ENCODE data around the gene CERS4.
"Not testable (repeated sequence)": the region's sequence is repeated elsewhere in the genome, so short reads cannot be mapped to it uniquely, and the experiment has no call there.

CERS4 gene

DNA sequence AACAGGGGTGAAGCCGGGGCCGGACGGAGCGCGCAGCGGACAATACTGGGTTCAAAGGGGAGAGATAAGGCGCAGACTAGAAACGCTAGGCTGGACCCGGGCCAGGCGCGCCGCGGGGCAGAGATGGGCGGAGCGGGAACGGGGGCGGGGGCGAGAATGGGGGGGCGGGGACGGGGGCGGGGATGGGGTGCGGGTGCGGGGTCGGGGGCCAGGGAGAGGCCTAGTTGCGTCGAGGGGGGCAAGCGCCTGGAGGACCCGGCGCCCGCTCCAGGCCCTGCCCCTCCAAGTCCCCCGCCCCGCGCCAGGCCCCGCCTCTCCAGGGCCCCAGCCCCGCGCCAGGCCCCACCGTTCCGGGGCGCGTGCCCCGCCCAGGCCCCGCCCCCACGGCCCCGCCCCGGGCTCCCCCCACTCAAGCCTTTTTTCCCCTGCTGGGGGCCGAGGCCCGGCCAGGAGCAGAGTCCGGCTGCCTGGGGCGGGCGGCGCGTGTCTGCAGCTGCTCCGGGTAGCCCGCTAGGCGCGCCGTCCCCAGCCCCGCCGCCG lies at the start of gene CERS4:
Gene CERS4 (plus strand): TSS at position 449 of the 540 bp plus-strand sequence. CDS start 41,707 bp downstream, outside the sequence.
- in situ Hi-C loops (cut with MboI; ENCODE audit: low sequenced_read_pairs): no loop called here

DNA sequence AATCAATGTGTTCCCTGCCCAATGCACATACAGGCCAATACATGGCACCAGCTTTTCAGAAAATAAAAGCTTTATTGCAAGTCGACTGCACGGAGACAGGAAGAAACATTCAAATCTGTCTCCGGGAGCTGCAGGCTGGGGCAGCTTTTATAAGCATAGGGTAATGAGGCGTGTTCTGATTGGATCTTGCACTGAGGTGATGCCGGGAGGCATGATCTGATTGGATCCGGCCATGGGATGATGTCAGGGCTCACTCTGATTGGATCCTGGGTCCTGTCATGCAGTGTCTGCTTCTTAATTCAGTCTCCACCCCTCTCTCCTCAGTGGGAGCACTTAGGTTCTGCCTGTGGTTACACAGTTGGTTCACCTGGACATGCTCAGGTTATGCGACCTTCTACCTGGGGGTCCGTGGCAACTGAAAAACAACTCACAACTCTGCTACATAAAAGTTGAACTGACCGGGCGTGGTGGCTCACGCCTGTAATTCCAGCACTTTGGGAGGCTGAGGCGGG lies 48.0 kb upstream of the CERS4 start:
- in situ Hi-C loops (cut with MboI; ENCODE audit: low sequenced_read_pairs): no loop called here

GRCh38 chr19:8163759-8164158 lies 45.4 kb upstream of the CERS4 start:
- in situ Hi-C loops (cut with MboI; ENCODE audit: low sequenced_read_pairs): no loop called here

- in situ Hi-C loops (cut with MboI; ENCODE audit: low sequenced_read_pairs): no loop called here
Measured at GRCh38 chr19:8167985-8168384, 41.2 kb upstream of the CERS4 start.

DNA sequence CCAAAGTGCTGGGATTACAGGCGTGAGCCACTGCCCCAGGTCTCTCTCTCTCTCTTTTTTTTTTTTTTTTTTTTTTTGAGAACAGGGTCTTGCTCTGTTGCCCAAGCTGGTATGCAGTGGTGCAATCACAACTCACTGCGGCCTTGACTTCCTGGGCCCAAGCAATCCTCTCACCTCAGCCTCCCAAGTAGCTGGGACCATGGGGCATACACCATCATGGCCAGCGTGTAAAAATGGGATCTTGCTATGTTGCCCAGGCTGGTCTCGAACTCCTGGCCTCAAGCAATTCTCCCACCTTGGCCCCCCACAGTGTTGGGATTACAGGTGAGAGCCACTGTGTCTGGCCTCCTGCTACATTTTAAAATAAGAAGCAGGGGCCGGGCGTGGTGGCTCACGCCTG lies 40.6 kb upstream of the CERS4 start:
- in situ Hi-C loops (cut with MboI; ENCODE audit: low sequenced_read_pairs): no loop called here

GRCh38 chr19:8174706-8175105 lies 34.5 kb upstream of the CERS4 start:
- in situ Hi-C loops (cut with MboI; ENCODE audit: low sequenced_read_pairs): no loop called here

DNA sequence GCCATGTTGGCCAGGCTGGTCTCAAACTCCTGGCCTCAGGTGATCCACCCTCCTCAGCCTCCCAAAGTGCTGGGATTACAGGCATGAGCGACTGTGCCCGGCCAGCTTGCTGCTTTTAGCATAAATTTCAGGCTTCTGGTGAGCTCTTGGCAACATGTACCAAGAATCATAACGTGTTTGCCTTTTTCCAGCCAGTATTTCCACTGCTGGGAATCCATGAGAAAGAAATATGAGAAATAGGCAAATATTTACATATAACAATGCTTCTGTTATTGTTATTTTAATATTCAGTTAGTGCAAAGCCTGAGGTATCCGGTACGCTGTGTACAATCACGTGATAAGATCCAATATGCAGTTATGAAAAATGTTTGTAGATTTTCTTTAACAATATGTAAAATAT lies 29.2 kb upstream of the CERS4 start:
- in situ Hi-C loops (cut with MboI; ENCODE audit: low sequenced_read_pairs): no loop called here

- in situ Hi-C loops (cut with MboI; ENCODE audit: low sequenced_read_pairs): no loop called here
Measured at GRCh38 chr19:8184274-8184673, 24.9 kb upstream of the CERS4 start.

- in situ Hi-C loops (cut with MboI; ENCODE audit: low sequenced_read_pairs): no loop called here
Measured at GRCh38 chr19:8185343-8186068, 23.7 kb upstream of the CERS4 start.

DNA sequence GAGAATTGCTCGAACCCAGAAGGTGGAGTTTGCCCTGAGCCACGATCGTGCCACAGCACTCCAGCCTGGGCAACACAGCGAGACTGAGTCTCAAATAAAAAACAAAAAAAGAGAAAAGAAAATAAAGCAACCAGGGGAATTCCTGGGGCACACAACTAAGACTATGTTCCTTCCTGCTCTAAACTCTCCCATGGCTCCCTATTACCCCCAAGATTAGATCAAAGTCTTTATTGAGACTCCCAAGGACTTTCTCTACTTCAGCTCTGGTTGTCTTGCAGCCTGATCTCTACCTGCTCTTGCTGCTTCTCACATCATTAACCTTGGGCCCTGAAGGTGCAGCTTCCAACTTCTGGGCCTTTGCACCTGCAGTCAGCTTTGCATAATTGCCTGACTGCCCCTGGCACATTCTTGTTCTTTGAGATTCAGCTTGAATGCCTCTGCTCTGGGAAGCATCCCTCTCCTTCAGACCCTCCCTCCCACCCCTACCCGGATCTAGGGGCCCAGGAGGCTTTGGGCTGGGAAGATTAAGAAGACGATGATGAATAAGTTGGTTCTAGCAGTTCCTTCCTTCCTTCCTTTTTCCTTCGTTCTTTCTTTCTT lies 16.8 kb upstream of the CERS4 start:
- in situ Hi-C loops (cut with MboI; ENCODE audit: low sequenced_read_pairs): no loop called here

DNA sequence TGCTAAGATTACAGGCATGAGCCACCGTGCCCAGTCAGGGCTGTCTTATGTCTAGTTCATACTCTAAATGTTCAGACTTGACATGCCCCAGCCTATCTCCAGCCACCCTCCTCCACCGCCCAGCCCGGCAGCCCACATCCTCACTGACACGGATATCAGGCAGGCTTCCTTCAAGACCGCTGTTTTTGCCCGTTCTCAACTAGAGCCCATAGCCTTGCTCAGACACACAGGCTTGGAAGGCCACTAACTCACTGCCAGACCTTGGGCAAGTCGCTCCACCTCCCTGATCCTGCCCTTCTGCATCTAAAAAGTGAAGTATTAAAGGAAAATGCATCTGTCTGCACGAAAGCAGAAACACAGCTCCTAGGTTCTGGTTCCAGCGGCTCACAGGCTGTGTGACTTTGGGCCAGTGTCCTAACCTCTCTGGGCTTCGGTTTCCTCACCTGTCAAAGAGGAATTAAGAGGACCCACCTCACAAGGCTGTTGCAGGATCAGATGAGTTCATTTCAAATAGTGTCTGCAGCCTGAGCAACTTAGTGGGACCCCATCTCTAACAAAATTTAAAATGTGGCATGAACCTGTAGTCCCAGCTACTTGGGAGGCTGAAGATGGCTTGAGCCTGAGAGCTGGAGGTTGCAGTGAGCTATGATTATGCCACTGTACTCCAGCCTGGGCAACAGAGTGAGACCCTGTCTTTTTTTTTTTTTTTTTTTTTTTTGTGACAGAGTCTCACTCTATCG lies 14.5 kb upstream of the CERS4 start:
- in situ Hi-C loops (cut with MboI; ENCODE audit: low sequenced_read_pairs): no loop called here

GRCh38 chr19:8196271-8196927 lies 12.8 kb upstream of the CERS4 start:
- in situ Hi-C loops (cut with MboI; ENCODE audit: low sequenced_read_pairs): no loop called here

GRCh38 chr19:8203288-8204120 lies 5.7 kb upstream of the CERS4 start:
- in situ Hi-C loops (cut with MboI; ENCODE audit: low sequenced_read_pairs): not testable (repeated sequence)

GRCh38 chr19:8204961-8205360 lies 4.2 kb upstream of the CERS4 start:
- in situ Hi-C loops (cut with MboI; ENCODE audit: low sequenced_read_pairs): no loop called here

GRCh38 chr19:8206147-8207087 lies 2.8 kb upstream of the CERS4 start:
- in situ Hi-C loops (cut with MboI; ENCODE audit: low sequenced_read_pairs): no loop called here

GRCh38 chr19:8207326-8207725 lies 1.8 kb upstream of the CERS4 start:
- in situ Hi-C loops (cut with MboI; ENCODE audit: low sequenced_read_pairs): not testable (repeated sequence)

GRCh38 chr19:8208119-8208921 lies 850 bp upstream of the CERS4 start:
- in situ Hi-C loops (cut with MboI; ENCODE audit: low sequenced_read_pairs): no loop called here
